SK-N-SH treated with all-trans-retinoic acid at 6 μM for 48 hours (cell line): Measurements from ENCODE around the gene PLA2G3.

Experiments
- ATAC-seq: fragments of 200-7000 bp; cut with Tn5 transposase; 3 replicates; pipeline ENCODE4 v1.9.1; 2020; ENCODE audit warnings: mild to moderate bottlenecking, moderate library complexity
- ARNTL ChIP-seq: fragments of 450-650 bp; formaldehyde crosslinking; IDR thresholded peaks from 2 replicates; pipeline ENCODE4 v1.5.0; 2020; ENCODE audit warnings: low read depth, mild to moderate bottlenecking, moderate library complexity, borderline replicate concordance
- BACH2 ChIP-seq: fragments of 250-450 bp; sonication (Bioruptor Pico); IDR thresholded peaks from 2 replicates; pipeline ENCODE4 v1.9.0; 2021; ENCODE audit warnings: mild to moderate bottlenecking, borderline replicate concordance
- CREB5 ChIP-seq: fragments of 250-450 bp; sonication (Bioruptor Pico); IDR thresholded peaks from 2 replicates; pipeline ENCODE4 v1.5.1; 2020; ENCODE audit warnings: low read depth, mild to moderate bottlenecking, moderate library complexity
- CSDC2 ChIP-seq: fragments of 250-450 bp; sonication (Bioruptor Pico); IDR thresholded peaks from 2 replicates; pipeline ENCODE4 v1.5.0; 2020; ENCODE audit warnings: mild to moderate bottlenecking, moderate library complexity
- GLIS3 ChIP-seq: fragments of 250-450 bp; sonication (Bioruptor Pico); IDR thresholded peaks from 2 replicates; pipeline ENCODE4 v1.5.0; 2020; ENCODE audit warnings: mild to moderate bottlenecking, moderate library complexity
- ISL1 ChIP-seq: fragments of 250-450 bp; sonication (Bioruptor Pico); IDR thresholded peaks from 2 replicates; pipeline ENCODE4 v2.1.2; 2022; ENCODE audit warnings: mild to moderate bottlenecking, moderate library complexity
- OSR1 ChIP-seq: fragments of 250-450 bp; sonication (Bioruptor Pico); IDR thresholded peaks from 2 replicates; pipeline ENCODE4 v1.8.0; 2022; ENCODE audit warnings: moderate library complexity, mild to moderate bottlenecking, inconsistent platforms
- PPARA ChIP-seq: fragments of 250-450 bp; sonication (Bioruptor Pico); IDR thresholded peaks from 2 replicates; pipeline ENCODE4 v1.5.0; 2020; ENCODE audit warnings: mild to moderate bottlenecking, borderline replicate concordance
- SNAI2 ChIP-seq: fragments of 250-450 bp; sonication (Bioruptor Pico); IDR thresholded peaks from 2 replicates; pipeline ENCODE4 v1.5.0; 2020; ENCODE audit warnings: mild to moderate bottlenecking, moderate library complexity
- TCF4 ChIP-seq: fragments of 250-450 bp; sonication (Bioruptor Pico); IDR thresholded peaks from 2 replicates; pipeline ENCODE4 v1.8.0; 2021; ENCODE audit warnings: mild to moderate bottlenecking, moderate library complexity, borderline replicate concordance
- TOX ChIP-seq: fragments of 250-450 bp; sonication (Bioruptor Pico); IDR thresholded peaks from 2 replicates; pipeline ENCODE4 v1.8.0; 2021; ENCODE audit warnings: mild to moderate bottlenecking, moderate library complexity, borderline replicate concordance
- TSHZ2 ChIP-seq: fragments of 250-450 bp; sonication (Bioruptor Pico); IDR thresholded peaks from 2 replicates; pipeline ENCODE4 v1.5.0; 2020; ENCODE audit warnings: mild to moderate bottlenecking, moderate library complexity
- ZC3H10 ChIP-seq: fragments of 250-450 bp; sonication (Bioruptor Pico); IDR thresholded peaks from 2 replicates; pipeline ENCODE4 v1.5.1; 2021; ENCODE audit warnings: mild to moderate bottlenecking, moderate library complexity
- ZFP3 ChIP-seq: fragments of 250-450 bp; sonication (Bioruptor Pico); IDR thresholded peaks from 2 replicates; pipeline ENCODE4 v1.5.0; 2020; ENCODE audit warnings: mild to moderate bottlenecking, moderate library complexity
- ZFP30 ChIP-seq: fragments of 450-650 bp; formaldehyde crosslinking; IDR thresholded peaks from 2 replicates; pipeline ENCODE4 v1.5.0; 2022; ENCODE audit warnings: mild to moderate bottlenecking, moderate library complexity
- ZNF565 ChIP-seq: fragments of 450-650 bp; formaldehyde crosslinking; conservative IDR thresholded peaks from 2 replicates; pipeline ENCODE4 v1.5.0; 2020; ENCODE audit warnings: low read depth, mild to moderate bottlenecking, moderate library complexity
- ZNF70 ChIP-seq: fragments of 450-650 bp; formaldehyde crosslinking; IDR thresholded peaks from 2 replicates; pipeline ENCODE4 v1.5.0; 2020; ENCODE audit warnings: mild to moderate bottlenecking, moderate library complexity
- ZNF8 ChIP-seq: fragments of 450-650 bp; formaldehyde crosslinking; IDR thresholded peaks from 2 replicates; pipeline ENCODE4 v1.5.0; 2020; ENCODE audit warnings: mild to moderate bottlenecking, moderate library complexity
- TF ChIP-seq, protein P1 (sequence below): fragments of 250-450 bp; sonication (Bioruptor Pico); IDR thresholded peaks from 2 replicates; pipeline ENCODE4 v1.8.0; 2020; ENCODE audit warnings: mild to moderate bottlenecking, moderate library complexity, borderline replicate concordance
- TF ChIP-seq, protein P2 (sequence below): fragments of 250-450 bp; sonication (Bioruptor Pico); IDR thresholded peaks from 2 replicates; pipeline ENCODE4 v1.5.1; 2021; ENCODE audit warnings: mild to moderate bottlenecking, moderate library complexity

PLA2G3 gene

GRCh38 chr22:31089160-31090100 lies 50.9 kb downstream of the PLA2G3 start:
- peak; percentile 47 for ATAC-seq
- TF ChIP-seq ZNF565 (CRISPR knock-in tag) (no peak), TOX (no peak), CSDC2 (CRISPR knock-in tag) (no peak)

DNA sequence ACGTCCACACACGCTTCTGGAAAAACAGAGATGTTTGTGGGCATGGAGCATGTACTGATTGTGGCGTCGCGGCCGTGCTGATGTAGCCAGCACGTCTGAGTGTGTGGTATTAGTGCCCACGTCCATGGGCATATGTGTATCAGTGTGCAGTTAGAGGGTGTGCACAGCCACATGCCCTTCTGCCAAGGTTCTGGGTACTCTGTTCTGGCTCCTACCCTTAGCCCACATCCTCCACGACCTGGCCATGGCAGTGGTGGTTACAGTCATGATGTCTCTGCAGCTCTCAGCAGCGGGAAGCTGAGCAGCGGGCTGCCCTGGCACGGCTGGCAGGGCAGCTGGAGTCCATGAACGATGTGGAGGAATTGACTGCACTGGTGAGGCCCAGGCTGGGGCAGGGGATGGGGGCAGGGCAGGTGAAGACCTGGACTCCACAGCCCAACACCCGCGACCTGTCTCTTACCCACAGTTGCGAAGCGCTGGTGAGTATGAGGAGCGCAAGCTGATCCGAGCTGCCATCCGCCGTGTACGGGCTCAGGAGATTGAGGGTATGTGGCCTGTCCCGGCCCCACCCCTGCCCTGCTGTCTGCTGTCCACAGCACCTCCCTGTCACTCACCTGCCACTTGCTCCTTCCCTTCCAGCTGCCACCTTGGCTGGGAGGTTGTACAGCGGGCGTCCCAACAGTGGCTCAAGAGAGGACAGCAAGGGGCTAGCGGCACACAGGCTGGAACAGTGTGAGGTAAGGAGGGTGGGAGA lies 51.9 kb downstream of the PLA2G3 start:
- TF ChIP-seq ZC3H10 (no peak), TCF4 (CRISPR knock-in tag) (no peak), PPARA (CRISPR knock-in tag) (no peak), ZNF8 (CRISPR knock-in tag) (no peak), CSDC2 (CRISPR knock-in tag) (no peak), ZNF565 (CRISPR knock-in tag) (no peak), BACH2 (CRISPR knock-in tag) (no peak), CREB5 (no peak)
- TF ChIP-seq, protein P1, sequence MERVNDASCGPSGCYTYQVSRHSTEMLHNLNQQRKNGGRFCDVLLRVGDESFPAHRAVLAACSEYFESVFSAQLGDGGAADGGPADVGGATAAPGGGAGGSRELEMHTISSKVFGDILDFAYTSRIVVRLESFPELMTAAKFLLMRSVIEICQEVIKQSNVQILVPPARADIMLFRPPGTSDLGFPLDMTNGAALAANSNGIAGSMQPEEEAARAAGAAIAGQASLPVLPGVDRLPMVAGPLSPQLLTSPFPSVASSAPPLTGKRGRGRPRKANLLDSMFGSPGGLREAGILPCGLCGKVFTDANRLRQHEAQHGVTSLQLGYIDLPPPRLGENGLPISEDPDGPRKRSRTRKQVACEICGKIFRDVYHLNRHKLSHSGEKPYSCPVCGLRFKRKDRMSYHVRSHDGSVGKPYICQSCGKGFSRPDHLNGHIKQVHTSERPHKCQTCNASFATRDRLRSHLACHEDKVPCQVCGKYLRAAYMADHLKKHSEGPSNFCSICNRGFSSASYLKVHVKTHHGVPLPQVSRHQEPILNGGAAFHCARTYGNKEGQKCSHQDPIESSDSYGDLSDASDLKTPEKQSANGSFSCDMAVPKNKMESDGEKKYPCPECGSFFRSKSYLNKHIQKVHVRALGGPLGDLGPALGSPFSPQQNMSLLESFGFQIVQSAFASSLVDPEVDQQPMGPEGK (CRISPR knock-in tag), result no peak
- TF ChIP-seq, protein P2, sequence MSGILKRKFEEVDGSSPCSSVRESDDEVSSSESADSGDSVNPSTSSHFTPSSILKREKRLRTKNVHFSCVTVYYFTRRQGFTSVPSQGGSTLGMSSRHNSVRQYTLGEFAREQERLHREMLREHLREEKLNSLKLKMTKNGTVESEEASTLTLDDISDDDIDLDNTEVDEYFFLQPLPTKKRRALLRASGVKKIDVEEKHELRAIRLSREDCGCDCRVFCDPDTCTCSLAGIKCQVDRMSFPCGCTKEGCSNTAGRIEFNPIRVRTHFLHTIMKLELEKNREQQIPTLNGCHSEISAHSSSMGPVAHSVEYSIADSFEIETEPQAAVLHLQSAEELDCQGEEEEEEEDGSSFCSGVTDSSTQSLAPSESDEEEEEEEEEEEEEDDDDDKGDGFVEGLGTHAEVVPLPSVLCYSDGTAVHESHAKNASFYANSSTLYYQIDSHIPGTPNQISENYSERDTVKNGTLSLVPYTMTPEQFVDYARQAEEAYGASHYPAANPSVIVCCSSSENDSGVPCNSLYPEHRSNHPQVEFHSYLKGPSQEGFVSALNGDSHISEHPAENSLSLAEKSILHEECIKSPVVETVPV (CRISPR knock-in tag), result no peak
- TF ChIP-seq, all 23 proteins: peak for 0
- no peak for ATAC-seq

DNA sequence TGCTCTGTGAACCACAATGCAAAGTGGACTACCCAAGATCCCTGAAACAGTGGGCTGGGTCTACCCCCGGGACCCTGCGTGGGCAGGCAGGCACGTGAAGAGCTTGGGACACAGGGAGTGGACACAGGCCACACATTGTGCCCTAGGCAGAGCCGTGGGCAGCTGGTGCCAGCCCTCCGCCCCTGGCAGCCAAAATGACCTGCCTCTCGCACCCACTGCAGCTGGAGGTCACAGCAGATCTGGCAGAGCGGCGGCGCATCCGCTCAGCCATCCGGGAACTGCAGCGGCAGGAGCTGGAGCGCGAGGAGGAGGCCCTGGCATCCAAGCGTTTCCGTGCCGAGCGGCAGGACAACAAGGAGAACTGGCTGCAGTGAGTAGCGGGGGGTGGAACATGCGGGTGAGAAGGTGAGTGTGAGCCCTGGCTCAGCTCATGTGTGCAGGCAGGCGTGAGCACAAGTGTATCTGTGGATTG lies 52.5 kb downstream of the PLA2G3 start:
- ATAC-seq, result no peak
- TF ChIP-seq, protein P2 (CRISPR knock-in tag), result no peak
- TF ChIP-seq ZFP30 (CRISPR knock-in tag) (no peak), TOX (no peak), ISL1 (CRISPR knock-in tag) (no peak), CSDC2 (CRISPR knock-in tag) (no peak), BACH2 (CRISPR knock-in tag) (no peak), ZFP3 (CRISPR knock-in tag) (no peak), ZNF565 (CRISPR knock-in tag) (no peak), CREB5 (no peak), TCF4 (CRISPR knock-in tag) (no peak), ARNTL (CRISPR knock-in tag) (no peak), TSHZ2 (CRISPR knock-in tag) (no peak), ZNF70 (no peak), OSR1 (CRISPR knock-in tag) (no peak), SNAI2 (CRISPR knock-in tag) (no peak), ZNF8 (CRISPR knock-in tag) (no peak), GLIS3 (no peak), PPARA (CRISPR knock-in tag) (no peak)
- TF ChIP-seq, protein P1 (CRISPR knock-in tag), result no peak
